ENCODE data around the gene USP47. TPM values are rescaled to one million over a fixed set of nuclear protein-coding genes. Genes with fewer than 3 reads are reported as not detected.

The USP47 gene
- total and polyA plus RNA-seq, 5 donors from 2014 or later, result 35.7 to 79.0 (median 41.8) TPM

DNA sequence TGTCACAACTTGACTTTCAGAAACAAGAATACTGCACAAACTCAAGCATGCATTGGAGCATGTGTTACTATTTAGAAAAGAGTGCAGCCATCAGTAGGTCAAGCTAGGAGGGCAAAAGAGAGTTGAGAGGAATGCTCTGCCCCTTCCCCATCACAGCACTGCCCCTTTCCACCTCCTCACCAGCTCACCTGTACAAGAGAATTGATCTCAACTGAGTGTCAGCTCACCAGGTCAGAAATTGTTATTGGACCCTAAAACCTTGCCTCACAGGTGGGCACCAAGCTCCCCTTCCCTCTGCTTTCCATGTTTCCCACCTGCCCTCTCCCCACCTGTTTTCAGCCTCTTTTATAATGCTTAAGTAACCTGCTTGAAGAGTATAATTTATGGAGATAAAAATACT is 117.8 kb downstream of the USP47 start:
- no peak for ATAC-seq (ENCODE audit: low read depth in 2 of 2)
- H3K36me3 Mint-ChIP-seq, result peaks cover 26% of the 10 kb centered on the region
- peak overlapping the region; percentile 44 to 76 (median 62) for H3K27ac Mint-ChIP-seq
- Histone ChIP-seq H3K36me3 (ENCODE audit: control insufficient read depth, insufficient read depth, low read length) (peaks cover 23% of the 10 kb centered on the region), H3K27ac (ENCODE audit: insufficient read depth, low read length, poor library complexity, severe bottlenecking) (no peak overlapping the region), H3K9me3 (ENCODE audit: control insufficient read depth in 2 of 2, low read length in 2 of 2) (no peaks in the 10 kb centered on the region), H3K4me1 (ENCODE audit: control insufficient read depth, insufficient read depth, low read length, poor library complexity, severe bottlenecking) (peaks cover 19% of the 10 kb centered on the region), H3K4me3 (ENCODE audit: low read depth, low read length) (no peak overlapping the region), H3K27me3 (ENCODE audit: control insufficient read depth, insufficient read depth, low read length) (no peaks in the 10 kb centered on the region)
- H3K9me3 Mint-ChIP-seq, result no peaks in the 10 kb centered on the region
- DNase-seq, result no peak
- no peaks in the 10 kb centered on the region for H3K27me3 Mint-ChIP-seq
- H3K4me1 Mint-ChIP-seq, result peaks cover 21 to 41% (median 26%) of the 10 kb centered on the region in 4 donors
- no peak overlapping the region for H3K4me3 Mint-ChIP-seq

DNA sequence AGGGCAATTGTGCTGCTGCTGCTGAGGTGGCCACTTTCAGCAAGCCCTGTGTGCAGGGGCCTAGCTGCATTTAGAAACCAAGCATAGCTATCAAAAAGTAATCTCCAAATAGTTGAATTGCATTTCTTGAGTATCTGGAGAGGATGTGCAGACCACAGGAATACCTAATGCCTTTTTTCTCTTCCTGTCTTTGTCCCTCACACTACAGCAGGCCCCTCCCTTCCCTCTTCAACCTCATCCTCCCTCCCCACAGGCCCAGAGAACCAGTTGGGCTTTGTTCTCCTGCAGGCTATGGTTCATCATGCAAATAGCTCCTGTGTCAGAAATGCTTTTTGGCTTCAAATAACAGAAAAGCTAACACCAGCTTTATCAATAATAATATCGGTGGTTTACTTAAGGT is 118.9 kb downstream of the USP47 start:
- peaks cover 0 to 1% (median 0%) of the 10 kb centered on the region in 7 donors for H3K9me3 Mint-ChIP-seq
- H3K27me3 Mint-ChIP-seq, result peaks cover 5% of the 10 kb centered on the region
- peaks cover 19% of the 10 kb centered on the region for H3K4me1 ChIP-seq (ENCODE audit: control insufficient read depth, insufficient read depth, low read length, poor library complexity, severe bottlenecking)
- peaks cover 14% of the 10 kb centered on the region for H3K36me3 ChIP-seq (ENCODE audit: control insufficient read depth, insufficient read depth, low read length)
- no peaks in the 10 kb centered on the region for H3K27me3 ChIP-seq (ENCODE audit: control insufficient read depth, insufficient read depth, low read length)
- peak; percentile 81 for ATAC-seq (ENCODE audit: low read depth in 2 of 2)
- H3K4me3 Mint-ChIP-seq, result peak overlapping the region in 2 of 4 donors; percentile 30 to 47
- no peaks in the 10 kb centered on the region for H3K9me3 ChIP-seq (ENCODE audit: control insufficient read depth in 2 of 2, low read length in 2 of 2)
- H3K27ac Mint-ChIP-seq, result peak overlapping the region; percentile 33 to 62 (median 44)
- H3K4me1 Mint-ChIP-seq, result peaks cover 21 to 41% (median 26%) of the 10 kb centered on the region in 4 donors
- peaks cover 18% of the 10 kb centered on the region for H3K36me3 Mint-ChIP-seq
- peak in 2 of 3 donors; percentile 18 to 68 for DNase-seq
- H3K4me3 ChIP-seq (ENCODE audit: low read depth, low read length), result peak overlapping the region; percentile 27
- H3K27ac ChIP-seq (ENCODE audit: insufficient read depth, low read length, poor library complexity, severe bottlenecking), result no peak overlapping the region

DNA sequence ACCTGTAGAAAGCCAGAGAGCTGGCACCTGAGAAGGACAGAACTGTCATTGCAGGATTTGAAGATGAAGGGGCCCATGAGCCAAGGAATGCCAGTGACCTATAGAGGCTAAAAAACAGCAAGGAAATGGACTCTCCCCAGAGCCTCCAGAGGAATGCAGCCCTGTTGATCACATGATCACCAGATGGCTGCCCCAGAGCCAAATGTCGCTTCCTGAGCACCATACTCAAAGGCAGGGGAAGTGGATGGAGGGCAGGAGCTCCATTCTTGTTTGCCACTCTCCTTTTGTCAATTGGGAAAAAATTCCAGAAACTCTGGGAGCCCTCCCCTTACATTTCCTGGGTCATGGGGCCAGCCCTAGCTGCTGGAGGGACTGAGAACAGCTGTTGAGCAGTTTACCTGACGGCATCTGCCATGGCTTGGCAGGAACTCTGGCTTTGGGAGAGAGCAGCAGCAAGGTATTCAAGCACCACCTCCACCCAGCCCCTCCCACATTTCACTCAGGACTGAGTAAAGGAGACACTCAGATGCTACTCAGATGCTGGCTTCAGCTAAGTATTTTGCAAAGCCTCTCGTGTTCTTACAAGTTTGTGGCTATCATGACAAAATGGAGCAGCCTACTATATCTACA is 119.7 kb downstream of the USP47 start:
- Histone ChIP-seq H3K27me3 (ENCODE audit: control insufficient read depth, insufficient read depth, low read length) (no peaks in the 10 kb centered on the region), H3K4me3 (ENCODE audit: low read depth, low read length) (no peak overlapping the region), H3K27ac (ENCODE audit: insufficient read depth, low read length, poor library complexity, severe bottlenecking) (no peak overlapping the region), H3K36me3 (ENCODE audit: control insufficient read depth, insufficient read depth, low read length) (peaks cover 5% of the 10 kb centered on the region), H3K4me1 (ENCODE audit: control insufficient read depth, insufficient read depth, low read length, poor library complexity, severe bottlenecking) (peaks cover 19% of the 10 kb centered on the region), H3K9me3 (ENCODE audit: control insufficient read depth in 2 of 2, low read length in 2 of 2) (no peaks in the 10 kb centered on the region)
- peaks cover 21 to 41% (median 26%) of the 10 kb centered on the region in 4 donors for H3K4me1 Mint-ChIP-seq
- peaks cover 5% of the 10 kb centered on the region for H3K27me3 Mint-ChIP-seq
- H3K9me3 Mint-ChIP-seq, result peaks cover 0 to 1% (median 0%) of the 10 kb centered on the region in 7 donors
- no peak for ATAC-seq (ENCODE audit: low read depth in 2 of 2)
- peaks cover 10% of the 10 kb centered on the region for H3K36me3 Mint-ChIP-seq
- peak overlapping the region in 1 of 3 donors; percentile 5 for H3K27ac Mint-ChIP-seq
- H3K4me3 Mint-ChIP-seq, result peak overlapping the region in 1 of 4 donors; percentile 82
- no peak for DNase-seq

DNA sequence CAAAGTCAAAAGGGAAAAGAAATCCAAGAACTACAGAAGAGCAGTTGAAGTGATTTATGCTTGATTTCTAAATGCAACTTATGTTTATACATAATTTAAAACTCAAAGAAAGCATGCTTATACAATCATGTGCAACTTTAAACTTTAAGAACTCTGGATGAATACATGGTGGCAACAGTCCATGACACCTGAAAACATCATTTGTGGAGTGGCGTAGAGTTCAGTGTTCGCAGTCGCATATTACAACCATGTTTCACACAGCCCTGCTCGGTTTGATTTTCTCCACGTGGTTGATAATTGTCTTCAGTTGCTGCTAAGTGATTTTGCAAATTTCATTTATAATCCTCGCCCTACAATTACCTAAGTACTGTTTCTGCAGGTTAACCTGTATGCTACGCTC is 121.3 kb downstream of the USP47 start:
- Histone ChIP-seq H3K4me3 (ENCODE audit: low read depth, low read length) (no peak overlapping the region), H3K27me3 (ENCODE audit: control insufficient read depth, insufficient read depth, low read length) (no peaks in the 10 kb centered on the region), H3K4me1 (ENCODE audit: control insufficient read depth, insufficient read depth, low read length, poor library complexity, severe bottlenecking) (peaks cover 19% of the 10 kb centered on the region), H3K27ac (ENCODE audit: insufficient read depth, low read length, poor library complexity, severe bottlenecking) (no peak overlapping the region), H3K9me3 (ENCODE audit: control insufficient read depth in 2 of 2, low read length in 2 of 2) (no peaks in the 10 kb centered on the region), H3K36me3 (ENCODE audit: control insufficient read depth, insufficient read depth, low read length) (no peaks in the 10 kb centered on the region)
- Mint-ChIP-seq H3K36me3 (peaks cover 6% of the 10 kb centered on the region), H3K4me3 (no peak overlapping the region), H3K9me3 (peaks cover 0 to 1% (median 0%) of the 10 kb centered on the region in 7 donors), H3K27me3 (peaks cover 5% of the 10 kb centered on the region), H3K27ac (peak overlapping the region in 1 of 3 donors; percentile 64), H3K4me1 (peaks cover 21 to 41% (median 26%) of the 10 kb centered on the region in 4 donors)
- DNase-seq (no peak), ATAC-seq (ENCODE audit: low read depth in 2 of 2) (no peak)

DNA sequence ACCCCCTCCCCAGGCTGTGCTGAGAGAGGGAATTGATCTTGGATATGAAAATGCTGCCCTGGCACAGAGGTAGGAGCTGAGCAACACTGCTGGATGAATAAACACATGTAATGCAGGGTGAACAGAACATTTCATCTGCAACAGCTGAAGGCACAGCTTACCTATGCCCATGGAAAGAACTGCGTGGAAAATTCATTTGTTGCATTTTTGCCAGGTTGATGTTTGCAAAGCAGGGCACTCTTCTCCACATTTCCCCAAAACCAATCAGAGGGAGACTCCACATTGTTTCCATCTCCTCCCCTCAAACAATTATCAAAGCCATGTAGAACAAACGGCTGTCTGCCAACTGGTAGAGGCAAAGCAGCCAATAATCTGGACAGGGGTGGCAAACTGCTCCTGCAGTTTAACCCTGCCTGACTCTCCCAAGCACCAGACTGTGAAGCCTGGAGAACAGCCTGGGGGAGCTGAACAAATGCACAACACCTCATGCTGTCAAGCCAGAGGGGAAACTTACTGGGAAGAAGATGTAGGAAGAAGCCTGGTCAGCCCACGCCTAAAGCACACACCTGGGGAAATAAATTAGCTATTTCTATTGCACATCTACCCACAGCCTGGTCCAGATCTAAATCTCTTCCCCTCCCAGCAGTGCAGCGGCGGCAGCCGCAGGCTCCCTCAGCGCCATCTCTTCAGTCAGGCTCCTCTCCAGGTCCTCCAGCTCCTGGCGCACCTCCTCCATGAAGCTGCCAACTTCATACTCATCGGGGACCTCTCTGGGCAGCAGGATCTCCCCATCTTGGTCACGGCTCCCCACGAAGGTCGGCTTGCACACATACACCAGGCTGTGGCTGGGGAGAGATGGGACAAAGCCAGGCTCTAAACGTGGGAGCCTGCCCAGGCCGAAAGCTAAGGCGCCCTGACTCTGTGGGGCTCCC is 122.3 kb downstream of the USP47 start:
- H3K36me3 ChIP-seq (ENCODE audit: control insufficient read depth, insufficient read depth, low read length), result no peaks in the 10 kb centered on the region
- peaks cover 12 to 35% (median 23%) of the 10 kb centered on the region in 4 donors for H3K4me1 Mint-ChIP-seq
- H3K9me3 ChIP-seq (ENCODE audit: control insufficient read depth in 2 of 2, low read length in 2 of 2), result no peaks in the 10 kb centered on the region
- H3K4me3 Mint-ChIP-seq, result no peak overlapping the region
- ATAC-seq (ENCODE audit: low read depth in 2 of 2), result no peak
- no peaks in the 10 kb centered on the region for H3K27me3 ChIP-seq (ENCODE audit: control insufficient read depth, insufficient read depth, low read length)
- H3K27me3 Mint-ChIP-seq, result peaks cover 5% of the 10 kb centered on the region
- no peaks in the 10 kb centered on the region for H3K36me3 Mint-ChIP-seq
- peaks cover 0 to 1% (median 0%) of the 10 kb centered on the region in 7 donors for H3K9me3 Mint-ChIP-seq
- H3K4me3 ChIP-seq (ENCODE audit: low read depth, low read length), result no peak overlapping the region
- no peak for DNase-seq
- peaks cover 19% of the 10 kb centered on the region for H3K4me1 ChIP-seq (ENCODE audit: control insufficient read depth, insufficient read depth, low read length, poor library complexity, severe bottlenecking)
- H3K27ac ChIP-seq (ENCODE audit: insufficient read depth, low read length, poor library complexity, severe bottlenecking), result no peak overlapping the region
- peak overlapping the region in 1 of 3 donors; percentile 64 for H3K27ac Mint-ChIP-seq

DNA sequence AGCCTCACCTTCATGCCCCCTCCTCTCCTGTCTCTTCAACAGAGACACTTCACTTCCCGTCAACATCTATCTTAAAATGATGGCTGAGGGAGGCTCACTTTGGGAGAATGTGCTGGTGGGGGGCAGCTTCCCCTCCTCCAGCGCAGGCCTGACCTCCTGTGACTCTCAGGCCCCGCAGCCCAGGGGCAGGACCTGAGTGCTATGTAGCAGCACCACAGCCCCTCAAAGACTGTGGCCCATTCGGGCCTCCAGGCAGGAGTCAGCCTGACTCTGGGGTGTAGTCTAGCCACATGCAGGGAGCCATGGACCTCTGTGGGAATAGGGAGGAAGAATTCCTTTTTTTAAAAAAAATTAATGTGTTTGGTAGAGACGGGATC is 123.0 kb downstream of the USP47 start:
- Mint-ChIP-seq H3K27me3 (peaks cover 5% of the 10 kb centered on the region), H3K4me1 (peaks cover 9 to 28% (median 19%) of the 10 kb centered on the region in 4 donors), H3K27ac (peak overlapping the region in 1 of 3 donors; percentile 64), H3K9me3 (peaks cover 0 to 1% (median 0%) of the 10 kb centered on the region in 7 donors), H3K36me3 (no peaks in the 10 kb centered on the region), H3K4me3 (no peak overlapping the region)
- Histone ChIP-seq H3K4me1 (ENCODE audit: control insufficient read depth, insufficient read depth, low read length, poor library complexity, severe bottlenecking) (peaks cover 19% of the 10 kb centered on the region), H3K36me3 (ENCODE audit: control insufficient read depth, insufficient read depth, low read length) (no peaks in the 10 kb centered on the region), H3K27me3 (ENCODE audit: control insufficient read depth, insufficient read depth, low read length) (no peaks in the 10 kb centered on the region), H3K27ac (ENCODE audit: insufficient read depth, low read length, poor library complexity, severe bottlenecking) (no peak overlapping the region), H3K9me3 (ENCODE audit: control insufficient read depth in 2 of 2, low read length in 2 of 2) (no peaks in the 10 kb centered on the region), H3K4me3 (ENCODE audit: low read depth, low read length) (no peak overlapping the region)
- DNase-seq, result no peak
- ATAC-seq (ENCODE audit: low read depth in 2 of 2), result no peak

DNA sequence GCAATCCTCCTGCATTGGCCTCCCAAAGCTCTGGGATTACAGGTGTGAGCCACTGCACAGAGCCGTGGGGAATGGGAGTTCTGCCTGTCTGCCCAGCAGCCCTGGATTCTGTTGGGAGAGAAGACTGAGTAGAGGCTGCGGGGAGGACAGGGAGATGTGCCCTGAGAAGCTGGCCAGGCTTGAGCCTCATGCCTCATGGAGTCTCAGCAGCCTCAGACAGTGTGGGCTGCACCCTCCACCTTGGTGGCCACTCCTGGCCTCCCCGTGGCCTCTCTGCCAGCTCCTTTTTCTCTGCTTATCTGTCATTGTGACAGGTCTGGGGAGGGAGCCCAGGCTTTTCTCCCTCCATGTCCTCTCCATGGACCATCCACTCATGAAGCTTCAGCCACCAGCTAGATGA is 123.4 kb downstream of the USP47 start:
- Mint-ChIP-seq H3K27me3 (peaks cover 5% of the 10 kb centered on the region), H3K9me3 (peaks cover 0 to 1% (median 0%) of the 10 kb centered on the region in 7 donors), H3K4me3 (no peak overlapping the region), H3K4me1 (peaks cover 5 to 24% (median 14%) of the 10 kb centered on the region in 4 donors), H3K27ac (no peak overlapping the region), H3K36me3 (no peaks in the 10 kb centered on the region)
- ATAC-seq (ENCODE audit: low read depth in 2 of 2), result no peak
- no peak overlapping the region for H3K4me3 ChIP-seq (ENCODE audit: low read depth, low read length)
- H3K27ac ChIP-seq (ENCODE audit: insufficient read depth, low read length, poor library complexity, severe bottlenecking), result no peak overlapping the region
- H3K27me3 ChIP-seq (ENCODE audit: control insufficient read depth, insufficient read depth, low read length), result no peaks in the 10 kb centered on the region
- DNase-seq, result no peak
- no peaks in the 10 kb centered on the region for H3K9me3 ChIP-seq (ENCODE audit: control insufficient read depth in 2 of 2, low read length in 2 of 2)
- no peaks in the 10 kb centered on the region for H3K36me3 ChIP-seq (ENCODE audit: control insufficient read depth, insufficient read depth, low read length)
- H3K4me1 ChIP-seq (ENCODE audit: control insufficient read depth, insufficient read depth, low read length, poor library complexity, severe bottlenecking), result peaks cover 15% of the 10 kb centered on the region
